PC-3 (cell line): ENCODE results near the gene CHAMP1.

Experiments
- EZH2phosphoT487 ChIP-seq: fragments of 300-600 bp; sonication (generic); IDR thresholded peaks from 2 replicates; pipeline ENCODE4 v1.6.1; 2018; ENCODE audit warnings: mild to moderate bottlenecking, antibody characterized with exemption, low read length, borderline replicate concordance
- TF ChIP-seq, protein P1 (sequence below): fragments of 300-600 bp; sonication (generic); conservative IDR thresholded peaks from 2 replicates; pipeline ENCODE4 v1.5.1; 2017; ENCODE audit warnings: antibody characterized with exemption, low read depth, mild to moderate bottlenecking, low read length

DNA sequence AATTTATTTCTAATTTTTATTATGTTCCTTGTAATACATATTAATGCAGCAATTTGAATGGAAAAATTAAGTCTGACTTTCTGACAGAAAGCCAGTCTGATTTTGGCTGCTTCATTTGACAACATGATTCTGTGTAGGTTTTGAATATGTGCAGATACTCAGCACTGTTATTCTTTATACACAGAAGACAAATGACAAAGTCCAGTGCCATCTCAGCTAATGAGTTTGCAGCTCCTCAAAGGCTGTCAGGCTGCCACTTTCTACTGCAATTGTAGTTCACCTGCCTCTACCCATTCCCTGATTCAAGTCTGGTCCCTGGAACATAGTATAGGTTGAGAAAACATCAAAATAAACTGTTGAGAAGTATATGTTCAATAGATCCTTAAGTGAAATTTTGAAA, 2.9 kb upstream of the CHAMP1 start:
- TF ChIP-seq, protein P1, sequence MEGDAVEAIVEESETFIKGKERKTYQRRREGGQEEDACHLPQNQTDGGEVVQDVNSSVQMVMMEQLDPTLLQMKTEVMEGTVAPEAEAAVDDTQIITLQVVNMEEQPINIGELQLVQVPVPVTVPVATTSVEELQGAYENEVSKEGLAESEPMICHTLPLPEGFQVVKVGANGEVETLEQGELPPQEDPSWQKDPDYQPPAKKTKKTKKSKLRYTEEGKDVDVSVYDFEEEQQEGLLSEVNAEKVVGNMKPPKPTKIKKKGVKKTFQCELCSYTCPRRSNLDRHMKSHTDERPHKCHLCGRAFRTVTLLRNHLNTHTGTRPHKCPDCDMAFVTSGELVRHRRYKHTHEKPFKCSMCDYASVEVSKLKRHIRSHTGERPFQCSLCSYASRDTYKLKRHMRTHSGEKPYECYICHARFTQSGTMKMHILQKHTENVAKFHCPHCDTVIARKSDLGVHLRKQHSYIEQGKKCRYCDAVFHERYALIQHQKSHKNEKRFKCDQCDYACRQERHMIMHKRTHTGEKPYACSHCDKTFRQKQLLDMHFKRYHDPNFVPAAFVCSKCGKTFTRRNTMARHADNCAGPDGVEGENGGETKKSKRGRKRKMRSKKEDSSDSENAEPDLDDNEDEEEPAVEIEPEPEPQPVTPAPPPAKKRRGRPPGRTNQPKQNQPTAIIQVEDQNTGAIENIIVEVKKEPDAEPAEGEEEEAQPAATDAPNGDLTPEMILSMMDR, result no peak
- TF ChIP-seq EZH2phosphoT487, result no peak
